SK-N-SH treated with all-trans-retinoic acid at 6 μM for 48 hours (cell line): ENCODE results near the gene NREP.

Experiments used
- ATAC-seq: fragments of 200-7000 bp; cut with Tn5 transposase; 3 replicates; pipeline ENCODE4 v1.9.1; 2020; ENCODE audit warnings: mild to moderate bottlenecking, moderate library complexity
- ARNTL ChIP-seq: fragments of 450-650 bp; formaldehyde crosslinking; IDR thresholded peaks from 2 replicates; pipeline ENCODE4 v1.5.0; 2020; ENCODE audit warnings: low read depth, mild to moderate bottlenecking, moderate library complexity, borderline replicate concordance
- BACH2 ChIP-seq: fragments of 250-450 bp; sonication (Bioruptor Pico); IDR thresholded peaks from 2 replicates; pipeline ENCODE4 v1.9.0; 2021; ENCODE audit warnings: mild to moderate bottlenecking, borderline replicate concordance
- CSDC2 ChIP-seq: fragments of 250-450 bp; sonication (Bioruptor Pico); IDR thresholded peaks from 2 replicates; pipeline ENCODE4 v1.5.0; 2020; ENCODE audit warnings: mild to moderate bottlenecking, moderate library complexity
- CSRNP3 ChIP-seq: fragments of 250-450 bp; sonication (Bioruptor Pico); IDR thresholded peaks from 2 replicates; pipeline ENCODE4 v1.5.1; 2021; ENCODE audit warnings: mild to moderate bottlenecking, moderate library complexity
- ESRRG ChIP-seq: fragments of 250-450 bp; sonication (Bioruptor Pico); IDR thresholded peaks from 2 replicates; pipeline ENCODE4 v1.6.1; 2021; ENCODE audit warnings: mild to moderate bottlenecking
- GLIS3 ChIP-seq: fragments of 250-450 bp; sonication (Bioruptor Pico); IDR thresholded peaks from 2 replicates; pipeline ENCODE4 v1.5.0; 2020; ENCODE audit warnings: mild to moderate bottlenecking, moderate library complexity
- ISL1 ChIP-seq: fragments of 250-450 bp; sonication (Bioruptor Pico); IDR thresholded peaks from 2 replicates; pipeline ENCODE4 v2.1.2; 2022; ENCODE audit warnings: mild to moderate bottlenecking, moderate library complexity
- OSR1 ChIP-seq: fragments of 250-450 bp; sonication (Bioruptor Pico); IDR thresholded peaks from 2 replicates; pipeline ENCODE4 v1.8.0; 2022; ENCODE audit warnings: moderate library complexity, mild to moderate bottlenecking, inconsistent platforms
- POU6F1 ChIP-seq: fragments of 250-450 bp; sonication (Bioruptor Pico); IDR thresholded peaks from 2 replicates; pipeline ENCODE4 v1.8.0; 2021; ENCODE audit warnings: low read depth, mild to moderate bottlenecking, moderate library complexity, borderline replicate concordance
- PPARA ChIP-seq: fragments of 250-450 bp; sonication (Bioruptor Pico); IDR thresholded peaks from 2 replicates; pipeline ENCODE4 v1.5.0; 2020; ENCODE audit warnings: mild to moderate bottlenecking, borderline replicate concordance
- RARB ChIP-seq: fragments of 250-450 bp; sonication (Bioruptor Pico); IDR thresholded peaks from 2 replicates; pipeline ENCODE4 v1.8.0; 2021; ENCODE audit warnings: mild to moderate bottlenecking, moderate library complexity
- SNAI2 ChIP-seq: fragments of 250-450 bp; sonication (Bioruptor Pico); IDR thresholded peaks from 2 replicates; pipeline ENCODE4 v1.5.0; 2020; ENCODE audit warnings: mild to moderate bottlenecking, moderate library complexity
- TCF4 ChIP-seq: fragments of 250-450 bp; sonication (Bioruptor Pico); IDR thresholded peaks from 2 replicates; pipeline ENCODE4 v1.8.0; 2021; ENCODE audit warnings: mild to moderate bottlenecking, moderate library complexity, borderline replicate concordance
- ZC3H10 ChIP-seq: fragments of 250-450 bp; sonication (Bioruptor Pico); IDR thresholded peaks from 2 replicates; pipeline ENCODE4 v1.5.1; 2021; ENCODE audit warnings: mild to moderate bottlenecking, moderate library complexity
- ZFP30 ChIP-seq: fragments of 450-650 bp; formaldehyde crosslinking; IDR thresholded peaks from 2 replicates; pipeline ENCODE4 v1.5.0; 2022; ENCODE audit warnings: mild to moderate bottlenecking, moderate library complexity
- ZNF565 ChIP-seq: fragments of 450-650 bp; formaldehyde crosslinking; conservative IDR thresholded peaks from 2 replicates; pipeline ENCODE4 v1.5.0; 2020; ENCODE audit warnings: low read depth, mild to moderate bottlenecking, moderate library complexity
- ZNF70 ChIP-seq: fragments of 450-650 bp; formaldehyde crosslinking; IDR thresholded peaks from 2 replicates; pipeline ENCODE4 v1.5.0; 2020; ENCODE audit warnings: mild to moderate bottlenecking, moderate library complexity
- ZNF8 ChIP-seq: fragments of 450-650 bp; formaldehyde crosslinking; IDR thresholded peaks from 2 replicates; pipeline ENCODE4 v1.5.0; 2020; ENCODE audit warnings: mild to moderate bottlenecking, moderate library complexity
- TF ChIP-seq, protein P1 (sequence below): fragments of 250-450 bp; sonication (Bioruptor Pico); IDR thresholded peaks from 2 replicates; pipeline ENCODE4 v1.5.0; 2020; ENCODE audit warnings: mild to moderate bottlenecking, moderate library complexity
- TF ChIP-seq, protein P2 (sequence below): fragments of 250-450 bp; sonication (Bioruptor Pico); IDR thresholded peaks from 2 replicates; pipeline ENCODE4 v1.5.1; 2020; ENCODE audit warnings: low read depth, mild to moderate bottlenecking, moderate library complexity
- TF ChIP-seq, protein P3 (sequence below): fragments of 250-450 bp; sonication (Bioruptor Pico); IDR thresholded peaks from 2 replicates; pipeline ENCODE4 v1.8.0; 2020; ENCODE audit warnings: mild to moderate bottlenecking, moderate library complexity, borderline replicate concordance

The NREP gene

DNA sequence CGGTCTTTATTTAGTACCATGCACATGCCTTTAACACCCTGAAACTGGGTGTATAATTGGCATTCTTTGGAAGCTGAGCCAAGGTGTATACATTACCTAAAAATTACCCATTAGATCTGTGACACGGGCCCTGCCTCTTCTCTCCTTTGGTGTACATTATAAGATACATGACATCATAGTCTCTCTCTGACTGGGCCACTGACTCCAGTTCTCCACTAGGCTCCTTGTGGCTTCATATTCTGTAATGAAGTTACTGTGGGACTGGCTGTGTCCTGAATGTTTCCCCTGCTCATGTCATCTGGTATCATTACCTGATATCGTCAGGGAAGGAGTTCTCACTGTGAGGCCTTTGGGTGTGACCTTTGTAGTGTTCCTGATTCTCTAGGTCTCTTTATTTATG, 65.5 kb downstream of the NREP start:
- no peak for ATAC-seq
- TF ChIP-seq ZNF8 (CRISPR knock-in tag), result no peak
- TF ChIP-seq RARB (CRISPR knock-in tag), result no peak
- no peak for TF ChIP-seq ZNF565 (CRISPR knock-in tag)
- TF ChIP-seq ZC3H10, result no peak
- no peak for TF ChIP-seq PPARA (CRISPR knock-in tag)
- no peak for TF ChIP-seq ESRRG (CRISPR knock-in tag)

DNA sequence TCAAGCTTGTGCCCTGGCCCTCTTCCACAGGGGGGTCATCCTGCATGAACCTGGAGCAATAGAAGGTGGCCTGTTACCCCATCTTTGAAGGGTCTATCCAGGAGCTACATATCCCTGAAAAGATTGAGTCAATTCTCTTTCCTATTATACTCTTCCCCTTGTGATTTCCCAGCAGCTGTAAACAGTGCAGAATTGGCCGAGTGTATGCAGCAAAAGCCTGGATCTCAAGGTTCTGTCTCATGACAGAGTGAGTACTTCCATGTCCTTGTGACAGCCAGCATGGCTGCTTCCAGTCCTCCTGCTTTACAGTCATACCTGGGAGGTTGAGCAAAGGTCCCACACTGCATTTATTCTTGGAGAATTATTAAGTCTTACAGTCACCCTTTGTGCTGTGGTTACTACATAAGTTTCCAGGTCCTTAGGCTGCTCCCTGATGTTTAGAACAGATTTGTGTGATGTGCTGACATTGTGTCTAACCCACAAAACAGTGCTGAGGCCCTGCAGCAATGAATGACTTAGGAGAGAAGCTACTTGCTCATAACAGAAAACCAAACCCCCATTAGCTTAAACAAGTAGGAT, 67.5 kb downstream of the NREP start:
- ATAC-seq, result no peak
- no peak for TF ChIP-seq GLIS3 (CRISPR knock-in tag)
- TF ChIP-seq CSRNP3 (CRISPR knock-in tag), result no peak
- TF ChIP-seq ZC3H10, result no peak
- TF ChIP-seq SNAI2 (CRISPR knock-in tag), result no peak
- TF ChIP-seq CSDC2, result no peak
- no peak for TF ChIP-seq PPARA (CRISPR knock-in tag)

DNA sequence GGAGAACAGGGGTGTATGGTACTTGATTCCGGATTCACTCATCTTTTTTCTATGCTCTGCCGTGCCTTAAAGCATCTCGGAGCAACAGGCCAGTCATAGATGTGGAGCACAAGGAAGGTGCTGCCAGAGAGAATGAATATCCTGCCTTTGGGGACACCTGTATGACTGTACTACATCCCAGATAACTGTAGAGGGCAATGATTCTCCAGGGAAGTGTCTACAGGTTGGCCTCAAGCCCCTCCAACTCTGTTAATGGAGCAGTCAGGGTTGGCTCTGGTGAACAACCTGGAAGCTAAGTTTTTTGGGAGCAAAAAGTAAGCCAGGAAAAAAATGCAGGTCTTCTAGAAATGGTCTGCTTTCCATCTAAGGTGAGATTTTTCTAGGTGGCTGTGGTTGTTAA, 71.0 kb downstream of the NREP start:
- ATAC-seq, result no peak
- TF ChIP-seq ZNF8 (CRISPR knock-in tag), result no peak
- TF ChIP-seq ZC3H10, result no peak
- no peak for TF ChIP-seq OSR1 (CRISPR knock-in tag)
- TF ChIP-seq, protein P1, sequence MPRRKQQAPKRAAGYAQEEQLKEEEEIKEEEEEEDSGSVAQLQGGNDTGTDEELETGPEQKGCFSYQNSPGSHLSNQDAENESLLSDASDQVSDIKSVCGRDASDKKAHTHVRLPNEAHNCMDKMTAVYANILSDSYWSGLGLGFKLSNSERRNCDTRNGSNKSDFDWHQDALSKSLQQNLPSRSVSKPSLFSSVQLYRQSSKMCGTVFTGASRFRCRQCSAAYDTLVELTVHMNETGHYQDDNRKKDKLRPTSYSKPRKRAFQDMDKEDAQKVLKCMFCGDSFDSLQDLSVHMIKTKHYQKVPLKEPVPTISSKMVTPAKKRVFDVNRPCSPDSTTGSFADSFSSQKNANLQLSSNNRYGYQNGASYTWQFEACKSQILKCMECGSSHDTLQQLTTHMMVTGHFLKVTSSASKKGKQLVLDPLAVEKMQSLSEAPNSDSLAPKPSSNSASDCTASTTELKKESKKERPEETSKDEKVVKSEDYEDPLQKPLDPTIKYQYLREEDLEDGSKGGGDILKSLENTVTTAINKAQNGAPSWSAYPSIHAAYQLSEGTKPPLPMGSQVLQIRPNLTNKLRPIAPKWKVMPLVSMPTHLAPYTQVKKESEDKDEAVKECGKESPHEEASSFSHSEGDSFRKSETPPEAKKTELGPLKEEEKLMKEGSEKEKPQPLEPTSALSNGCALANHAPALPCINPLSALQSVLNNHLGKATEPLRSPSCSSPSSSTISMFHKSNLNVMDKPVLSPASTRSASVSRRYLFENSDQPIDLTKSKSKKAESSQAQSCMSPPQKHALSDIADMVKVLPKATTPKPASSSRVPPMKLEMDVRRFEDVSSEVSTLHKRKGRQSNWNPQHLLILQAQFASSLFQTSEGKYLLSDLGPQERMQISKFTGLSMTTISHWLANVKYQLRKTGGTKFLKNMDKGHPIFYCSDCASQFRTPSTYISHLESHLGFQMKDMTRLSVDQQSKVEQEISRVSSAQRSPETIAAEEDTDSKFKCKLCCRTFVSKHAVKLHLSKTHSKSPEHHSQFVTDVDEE (CRISPR knock-in tag), result no peak
- TF ChIP-seq POU6F1 (CRISPR knock-in tag), result no peak
- no peak for TF ChIP-seq ZFP30 (CRISPR knock-in tag)
- TF ChIP-seq CSRNP3 (CRISPR knock-in tag), result no peak
- no peak for TF ChIP-seq BACH2 (CRISPR knock-in tag)
- TF ChIP-seq ESRRG (CRISPR knock-in tag), result no peak
- no peak for TF ChIP-seq ZNF565 (CRISPR knock-in tag)
- TF ChIP-seq SNAI2 (CRISPR knock-in tag), result no peak
- no peak for TF ChIP-seq ARNTL (CRISPR knock-in tag)
- TF ChIP-seq RARB (CRISPR knock-in tag), result no peak
- no peak for TF ChIP-seq GLIS3 (CRISPR knock-in tag)
- TF ChIP-seq PPARA (CRISPR knock-in tag), result no peak
- TF ChIP-seq ISL1 (CRISPR knock-in tag), result no peak
- TF ChIP-seq, protein P2, sequence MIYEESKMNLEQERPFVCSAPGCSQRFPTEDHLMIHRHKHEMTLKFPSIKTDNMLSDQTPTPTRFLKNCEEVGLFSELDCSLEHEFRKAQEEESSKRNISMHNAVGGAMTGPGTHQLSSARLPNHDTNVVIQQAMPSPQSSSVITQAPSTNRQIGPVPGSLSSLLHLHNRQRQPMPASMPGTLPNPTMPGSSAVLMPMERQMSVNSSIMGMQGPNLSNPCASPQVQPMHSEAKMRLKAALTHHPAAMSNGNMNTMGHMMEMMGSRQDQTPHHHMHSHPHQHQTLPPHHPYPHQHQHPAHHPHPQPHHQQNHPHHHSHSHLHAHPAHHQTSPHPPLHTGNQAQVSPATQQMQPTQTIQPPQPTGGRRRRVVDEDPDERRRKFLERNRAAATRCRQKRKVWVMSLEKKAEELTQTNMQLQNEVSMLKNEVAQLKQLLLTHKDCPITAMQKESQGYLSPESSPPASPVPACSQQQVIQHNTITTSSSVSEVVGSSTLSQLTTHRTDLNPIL (CRISPR knock-in tag), result no peak
- no peak for TF ChIP-seq CSDC2
- TF ChIP-seq TCF4, result no peak

DNA sequence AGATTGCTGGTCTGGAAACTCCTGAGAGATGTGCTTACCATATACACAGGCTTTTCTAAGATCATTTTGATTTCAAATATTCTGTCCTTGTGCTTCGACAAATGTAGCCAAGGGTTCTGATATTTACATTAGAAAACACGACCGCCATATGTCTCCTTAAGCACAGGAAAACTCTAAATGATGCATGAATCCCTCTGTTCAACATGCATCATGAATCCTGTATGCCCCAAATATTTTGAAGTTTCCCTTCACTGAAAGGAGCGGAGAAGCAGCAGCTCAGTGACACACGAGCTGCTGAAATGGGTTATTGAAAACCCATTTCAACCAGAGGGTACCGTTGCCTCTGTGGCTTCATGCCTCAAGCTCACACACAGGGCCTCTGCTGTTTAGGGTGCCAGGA, 74.4 kb downstream of the NREP start:
- ATAC-seq, result no peak
- no peak for TF ChIP-seq ZNF70 (CRISPR knock-in tag)
- TF ChIP-seq, protein P2 (CRISPR knock-in tag), result no peak
- TF ChIP-seq POU6F1 (CRISPR knock-in tag), result no peak
- TF ChIP-seq, protein P3, sequence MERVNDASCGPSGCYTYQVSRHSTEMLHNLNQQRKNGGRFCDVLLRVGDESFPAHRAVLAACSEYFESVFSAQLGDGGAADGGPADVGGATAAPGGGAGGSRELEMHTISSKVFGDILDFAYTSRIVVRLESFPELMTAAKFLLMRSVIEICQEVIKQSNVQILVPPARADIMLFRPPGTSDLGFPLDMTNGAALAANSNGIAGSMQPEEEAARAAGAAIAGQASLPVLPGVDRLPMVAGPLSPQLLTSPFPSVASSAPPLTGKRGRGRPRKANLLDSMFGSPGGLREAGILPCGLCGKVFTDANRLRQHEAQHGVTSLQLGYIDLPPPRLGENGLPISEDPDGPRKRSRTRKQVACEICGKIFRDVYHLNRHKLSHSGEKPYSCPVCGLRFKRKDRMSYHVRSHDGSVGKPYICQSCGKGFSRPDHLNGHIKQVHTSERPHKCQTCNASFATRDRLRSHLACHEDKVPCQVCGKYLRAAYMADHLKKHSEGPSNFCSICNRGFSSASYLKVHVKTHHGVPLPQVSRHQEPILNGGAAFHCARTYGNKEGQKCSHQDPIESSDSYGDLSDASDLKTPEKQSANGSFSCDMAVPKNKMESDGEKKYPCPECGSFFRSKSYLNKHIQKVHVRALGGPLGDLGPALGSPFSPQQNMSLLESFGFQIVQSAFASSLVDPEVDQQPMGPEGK (CRISPR knock-in tag), result no peak
- no peak for TF ChIP-seq OSR1 (CRISPR knock-in tag)
- no peak for TF ChIP-seq ZNF565 (CRISPR knock-in tag)
- TF ChIP-seq GLIS3 (CRISPR knock-in tag), result no peak
- no peak for TF ChIP-seq BACH2 (CRISPR knock-in tag)
